Ovary (tissue), 9 donors: ENCODE data around the gene NT5M. TPM values are rescaled to one million over a fixed set of nuclear protein-coding genes. Genes with fewer than 3 reads are reported as not detected.
"Not testable (repeated sequence)": the region's sequence is repeated elsewhere in the genome, so short reads cannot be mapped to it uniquely, and the experiment has no call there.

ENCODE experiments used
- DNase-seq, 5 donors: peaks; one replicate each; pipeline ENCODE4 v3.0.0-alpha.2; 2019 to 2020
- H3K27ac ChIP-seq, 2 donors: fragments of 200-600 bp; one replicate each; pipeline versions ENCODE4 v1.5.1 to v1.8.0; 2019 to 2022
- H3K27me3 ChIP-seq: fragments of 200-600 bp; one replicate; pipeline ENCODE4 v1.8.0; 2022
- H3K36me3 ChIP-seq: fragments of 200-600 bp; sonication (generic); one replicate; pipeline ENCODE4 v1.5.1; 2019
- H3K4me1 ChIP-seq: one replicate; pipeline ENCODE4 v1.8.1; 2013; ENCODE audit warnings: mild to moderate bottlenecking, moderate library complexity; ENCODE audit not compliant: insufficient read depth
- H3K4me3 ChIP-seq: fragments of 200-600 bp; sonication (generic); one replicate; pipeline ENCODE4 v1.5.1; 2017
- H3K9me3 ChIP-seq, 2 donors: fragments of 200-600 bp in 1 of 2; sonication (generic) in 1 of 2; one replicate each; pipeline versions ENCODE4 v1.5.1 to v1.8.1; 2013 to 2019; ENCODE audit warnings: mild to moderate bottlenecking in 1 of 2, moderate library complexity in 1 of 2
- CTCF ChIP-seq, 3 donors: fragments of 450-650 bp in 2 of 3; fragments of 200-600 bp in 1 of 3; IDR thresholded peaks; one replicate each; pipeline versions ENCODE4 v1.5.1 to v1.8.0; 2016 to 2022; ENCODE audit warnings: antibody characterized with exemption in 3 of 3, mild to moderate bottlenecking in 1 of 3
- EP300 ChIP-seq: sonication (generic); formaldehyde crosslinking; IDR thresholded peaks from one replicate; pipeline ENCODE4 v1.6.1; 2017; ENCODE audit warnings: antibody characterized with exemption
- POLR2A ChIP-seq: fragments of 450-650 bp; IDR thresholded peaks from one replicate; pipeline ENCODE4 v1.6.1; 2017; ENCODE audit warnings: antibody characterized with exemption, mild to moderate bottlenecking, moderate library complexity
- WGBS, 3 donors: extraction: QIAGEN DNeasy Blood & Tissue Kit in 1 of 3; methylation state at CpG; one replicate each; pipeline versions ENCODE4 v1.1.5 to v1.1.7; 2013 to 2017; 5-methylcytosine and 5-hydroxymethylcytosine counted together
- intact Hi-C, 4 donors: fragments of 100-400 bp; cut with DNase I; formaldehyde crosslinking; loops; one replicate each; pipeline versions ENCODE4 v1.11.0 to v1.15.1; 2022 to 2023
- polyA plus RNA-seq, 2 donors: library from polyadenylated mRNA; stranded (reverse); fragments of 200-250 nt in 1 of 2; fragments of 350-450 nt in 1 of 2; fragmentation: Illumina TruSeq in 1 of 2; extraction: RNeasy Lipid Tissue Mini Kit (QIAGEN cat#74804) in 1 of 2; gene quantifications; one replicate each; pipeline ENCODE4 v1.2.3, GENCODE V29; 2013 to 2014
- total RNA-seq, 7 donors: library from RNA; depleted of rRNA in 2 of 7; stranded (reverse); fragments of >200 nt in 2 of 7; fragmentation: NEBNext Ultra II Directional in 3 of 7; extraction: Animal tissue kit (Norgen Biotek cat#: 25700) in 3 of 7; gene quantifications; one replicate each; pipeline versions ENCODE4 v1.1.0 to v1.2.4, GENCODE V29; 2016 to 2023
- donor health status: DM: no; HTN: no; CAD: no; lungs with moderate emphysema.
- donor health status: DM: no; HTN: no; CAD: no.
- donor health status: Bipolar disorder and iron deficiency.
- donor health status: DM: yes; HTN: yes; CAD: no.
- donor health status: DM: no; HTN: no; CAD: no.
- donor health status: DM: yes; HTN: yes; CAD: no.

Gene NT5M
- total and polyA plus RNA-seq, 9 donors = 0.53 to 6.6 (median 4.9) TPM

- Histone ChIP-seq H3K9me3 (no peaks in the 10 kb centered on the region), H3K4me3 (no peak overlapping the region), H3K36me3 (no peaks in the 10 kb centered on the region), H3K27ac (no peak overlapping the region), H3K4me1 (no peaks in the 10 kb centered on the region), H3K27me3 (no peaks in the 10 kb centered on the region)
- intact Hi-C loops = no loop called here
- 89 to 91% (median 91%) methylated on average over 9 of the region's 9 CpGs for WGBS, 3 donors
- TF ChIP-seq EP300 (no peak), CTCF (IDR thresholded peaks at IDR 0.05) (no peak), POLR2A (no peak)
- DNase-seq = no peak
Observed at GRCh38 chr17:17269926-17270773, 33.0 kb upstream of the NT5M start.

DNA sequence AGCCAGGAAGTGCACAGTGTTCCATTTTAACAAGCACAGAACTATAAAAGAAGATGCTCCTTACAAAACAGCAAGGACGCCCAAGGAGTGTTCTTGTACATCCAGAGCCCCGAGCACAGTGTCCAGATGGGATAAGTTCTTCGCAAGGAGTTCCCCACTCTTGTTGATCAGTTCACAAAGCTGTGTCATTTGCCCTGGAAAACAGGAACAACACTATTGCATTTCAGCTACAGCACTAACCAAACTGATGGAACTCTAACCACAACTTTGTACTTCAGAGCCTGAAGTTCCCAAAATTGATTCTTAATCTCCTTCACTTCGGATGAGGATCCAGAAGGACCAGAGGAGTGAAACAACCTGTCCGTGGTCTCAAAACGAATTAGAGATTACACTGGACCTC, 27.2 kb upstream of the NT5M start:
- H3K9me3 ChIP-seq = no peaks in the 10 kb centered on the region
- H3K36me3 ChIP-seq = no peaks in the 10 kb centered on the region
- no peaks in the 10 kb centered on the region for H3K27me3 ChIP-seq
- no peak for DNase-seq
- no peak overlapping the region for H3K27ac ChIP-seq
- intact Hi-C loops = no loop called here
- 68 to 70% (median 70%) methylated on average over 6 of the region's 6 CpGs for WGBS, 3 donors
- H3K4me3 ChIP-seq = no peak overlapping the region
- TF ChIP-seq POLR2A (no peak), CTCF (IDR thresholded peaks at IDR 0.05) (no peak)
- H3K4me1 ChIP-seq = peaks cover 6% of the 10 kb centered on the region

- H3K27ac ChIP-seq, DNase-seq, H3K4me3 ChIP-seq, intact Hi-C loops, H3K36me3 ChIP-seq, H3K9me3 ChIP-seq, H3K4me1 ChIP-seq, H3K27me3 ChIP-seq: not testable (repeated sequence)
- 89 to 90% (median 90%) methylated on average over 5 of the region's 5 CpGs for WGBS, 3 donors
Observed at GRCh38 chr17:17277431-17277830, 25.7 kb upstream of the NT5M start.

- no peak overlapping the region for H3K27ac ChIP-seq
- peaks cover 6% of the 10 kb centered on the region for H3K4me1 ChIP-seq
- H3K36me3 ChIP-seq = no peaks in the 10 kb centered on the region
- intact Hi-C loops = no loop called here
- 73 to 81% (median 76%) methylated on average over 4 of the region's 4 CpGs for WGBS, 3 donors
- no peaks in the 10 kb centered on the region for H3K9me3 ChIP-seq
- TF ChIP-seq POLR2A (no peak), EP300 (no peak), CTCF (IDR thresholded peaks at IDR 0.05) (no peak)
- no peaks in the 10 kb centered on the region for H3K27me3 ChIP-seq
- no peak overlapping the region for H3K4me3 ChIP-seq
- no peak for DNase-seq
Observed at GRCh38 chr17:17279316-17279715, 23.9 kb upstream of the NT5M start.
